ENCODE data around the gene SLC25A12. TPM values are rescaled to one million over a fixed set of nuclear protein-coding genes. Genes with fewer than 3 reads are reported as not detected.
A peak's percentile ranks its signal among the peaks of the same experiment; 100 is the strongest.

The SLC25A12 gene
- total and polyA plus RNA-seq, 11 donors = 45.8 to 128 (median 117) TPM

GRCh38 chr2:171922230-171923022, 28.4 kb upstream of the SLC25A12 start, which contains the start of gene HAT1:
TSS of gene HAT1 (plus strand) at chr2:171922461. CDS start at chr2:171922501, 40 bp downstream.
- H3K36me3 ChIP-seq = peaks cover 0 to 24% (median 20%) of the 10 kb centered on the region in 9 donors
- TF ChIP-seq POLR2A (IDR thresholded peaks at IDR 0.05) (peak in 1 of 2 donors; percentile 76), CTCF (IDR thresholded peaks at IDR 0.05) (no peak)
- no peaks in the 10 kb centered on the region for H3K27me3 ChIP-seq
- intact Hi-C loops (cut with DNase I) = loop anchor here in 6 of 10 donors (1.0 to 10.0 kb wide), 7 partner anchors 28 to 234 kb away; partner anchors contain the start of genes SLC25A12 (in 3 of the 6), DLX1 (in 2 of the 6) and DLX2 (in 1 of the 6)
- peak within 1 kb of the TSS; percentile 62 to 99 (median 84) for H3K4me3 ChIP-seq
- WGBS, 4 donors = 0 to 1% (median 0%) methylated on average over 50 to 61 of the region's 61 CpGs
- ATAC-seq (peak; percentile 100), DNase-seq (peak; percentile 97 to 98 (median 98))
- H3K27ac ChIP-seq = peak within 1 kb of the TSS; percentile 72 to 97 (median 90)
- H3K9me3 ChIP-seq = no peaks in the 10 kb centered on the region
- peaks cover 6 to 33% (median 19%) of the 10 kb centered on the region in 12 donors for H3K4me1 ChIP-seq

GRCh38 chr2:171921970-171922229, 27.9 kb upstream of the SLC25A12 start:
- intact Hi-C loops (cut with DNase I) = loop anchor here in 6 of 10 donors (1.0 to 10.0 kb wide), 7 partner anchors 27 to 233 kb away; partner anchors contain the start of genes SLC25A12 (in 3 of the 6), DLX1 (in 2 of the 6) and DLX2 (in 1 of the 6)
- Histone ChIP-seq H3K9me3 (no peaks in the 10 kb centered on the region), H3K4me3 (peak overlapping the region in 11 of 12 donors; percentile 67 to 99 (median 85)), H3K27me3 (no peaks in the 10 kb centered on the region), H3K27ac (peak overlapping the region in 11 of 12 donors; percentile 76 to 97 (median 91)), H3K36me3 (peaks cover 0 to 18% (median 15%) of the 10 kb centered on the region in 9 donors), H3K4me1 (peaks cover 6 to 33% (median 19%) of the 10 kb centered on the region in 12 donors)
- TF ChIP-seq POLR2A (IDR thresholded peaks at IDR 0.05) (no peak), CTCF (IDR thresholded peaks at IDR 0.05) (no peak)
- no peak for ATAC-seq
- DNase-seq = no peak
- 14 to 16% (median 15%) methylated on average over 5 of the region's 5 CpGs for WGBS, 4 donors

- ATAC-seq (no peak), DNase-seq (no peak)
- Histone ChIP-seq H3K27ac (no peak overlapping the region), H3K27me3 (no peaks in the 10 kb centered on the region), H3K4me1 (peaks cover 6 to 23% (median 17%) of the 10 kb centered on the region in 12 donors), H3K9me3 (no peaks in the 10 kb centered on the region), H3K4me3 (no peak overlapping the region), H3K36me3 (peaks cover 0 to 2% (median 0%) of the 10 kb centered on the region in 9 donors)
- WGBS, 4 donors = 84 to 94% (median 90%) methylated on average over 2 of the region's 2 CpGs
- no peak for TF ChIP-seq POLR2A (IDR thresholded peaks at IDR 0.05)
- no peak for TF ChIP-seq CTCF (IDR thresholded peaks at IDR 0.05)
- intact Hi-C loops (cut with DNase I) = no loop called here
Measured at GRCh38 chr2:171919453-171919852, 25.4 kb upstream of the SLC25A12 start.

- no peak for DNase-seq
- no peaks in the 10 kb centered on the region for H3K9me3 ChIP-seq
- H3K27me3 ChIP-seq = no peaks in the 10 kb centered on the region
- no peaks in the 10 kb centered on the region for H3K36me3 ChIP-seq
- no peaks in the 10 kb centered on the region for H3K4me1 ChIP-seq
- WGBS, 4 donors = 75 to 83% (median 78%) methylated on average over 3 of the region's 3 CpGs
- TF ChIP-seq POLR2A (IDR thresholded peaks at IDR 0.05) (no peak), CTCF (IDR thresholded peaks at IDR 0.05) (no peak)
- intact Hi-C loops (cut with DNase I) = no loop called here
- H3K4me3 ChIP-seq = no peak overlapping the region
- no peak overlapping the region for H3K27ac ChIP-seq
- ATAC-seq = no peak
Measured at GRCh38 chr2:171913517-171913916, 19.5 kb upstream of the SLC25A12 start.
